HG03066 (cell line): Measurements from ENCODE around the gene ANKRD28.
A peak's percentile ranks its signal among the peaks of the same experiment; 100 is the strongest.

ENCODE experiments used
- ATAC-seq: cut with Tn5 transposase; IDR thresholded peaks from one replicate; pipeline ENCODE4 v1.9.1; 2021; ENCODE audit warnings: low read depth; ENCODE audit not compliant: unreplicated experiment

The ANKRD28 gene

DNA sequence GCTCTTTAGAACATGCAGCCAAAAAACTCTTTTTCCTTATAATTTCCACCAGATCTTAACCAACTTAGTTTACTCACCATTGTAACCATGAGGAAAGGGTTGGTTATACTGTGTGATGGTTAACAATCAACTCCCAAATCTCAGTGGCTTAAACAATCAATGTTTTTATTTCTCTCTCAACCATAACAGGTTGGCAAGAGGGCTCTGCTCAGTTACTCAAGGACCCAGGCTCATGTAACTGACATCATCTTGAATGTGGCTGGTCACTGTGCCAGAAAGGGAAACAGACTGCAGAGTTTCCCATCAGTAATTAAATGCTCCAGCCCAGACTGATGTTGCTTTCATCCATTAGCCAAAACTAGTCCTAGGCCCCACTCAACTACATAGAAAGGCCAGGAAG is 69.0 kb downstream of the ANKRD28 start:
- ATAC-seq = no peak

DNA sequence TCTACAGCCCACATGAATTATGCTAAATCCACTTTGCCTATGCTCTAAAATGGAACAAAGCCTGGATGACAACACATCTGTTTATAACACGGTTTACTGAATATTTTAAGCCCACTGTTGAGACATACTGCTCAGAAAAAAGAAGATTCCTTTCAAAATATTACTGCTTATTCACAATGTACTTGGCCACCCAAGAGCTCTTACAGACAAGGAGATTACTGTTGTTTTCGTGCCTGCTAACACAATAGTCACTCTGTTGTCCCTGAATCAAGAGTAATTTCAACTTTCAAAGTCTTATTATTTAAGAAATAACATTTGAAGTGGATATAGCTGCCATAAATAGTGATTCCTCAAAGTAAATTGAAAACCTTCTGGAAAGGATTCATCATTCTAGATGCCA is 70.9 kb downstream of the ANKRD28 start:
- ATAC-seq = no peak

- ATAC-seq = peak; percentile 88
Measured at GRCh38 chr3:15726043-15726442, 71.7 kb downstream of the ANKRD28 start.

DNA sequence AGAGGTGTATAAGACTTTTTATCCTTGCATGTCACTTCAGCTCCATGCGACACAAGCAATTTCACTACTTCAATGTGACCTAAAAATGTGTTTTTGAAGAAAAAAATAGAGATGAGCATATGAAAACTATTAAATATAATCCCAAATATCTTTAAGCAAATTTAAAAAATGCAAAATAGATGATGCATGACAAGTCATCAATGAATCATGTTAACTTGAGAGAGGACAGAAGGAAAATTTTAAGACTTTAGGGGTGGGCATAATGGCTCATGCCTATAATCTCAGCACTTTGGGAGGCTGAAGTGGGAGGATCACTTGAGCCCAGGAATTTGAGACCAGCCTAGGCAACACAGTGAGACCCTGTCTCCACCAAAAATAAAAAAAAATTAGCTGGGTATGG is 73.3 kb downstream of the ANKRD28 start:
- no peak for ATAC-seq

- no peak for ATAC-seq
Measured at GRCh38 chr3:15723624-15723884, 74.2 kb downstream of the ANKRD28 start.

DNA sequence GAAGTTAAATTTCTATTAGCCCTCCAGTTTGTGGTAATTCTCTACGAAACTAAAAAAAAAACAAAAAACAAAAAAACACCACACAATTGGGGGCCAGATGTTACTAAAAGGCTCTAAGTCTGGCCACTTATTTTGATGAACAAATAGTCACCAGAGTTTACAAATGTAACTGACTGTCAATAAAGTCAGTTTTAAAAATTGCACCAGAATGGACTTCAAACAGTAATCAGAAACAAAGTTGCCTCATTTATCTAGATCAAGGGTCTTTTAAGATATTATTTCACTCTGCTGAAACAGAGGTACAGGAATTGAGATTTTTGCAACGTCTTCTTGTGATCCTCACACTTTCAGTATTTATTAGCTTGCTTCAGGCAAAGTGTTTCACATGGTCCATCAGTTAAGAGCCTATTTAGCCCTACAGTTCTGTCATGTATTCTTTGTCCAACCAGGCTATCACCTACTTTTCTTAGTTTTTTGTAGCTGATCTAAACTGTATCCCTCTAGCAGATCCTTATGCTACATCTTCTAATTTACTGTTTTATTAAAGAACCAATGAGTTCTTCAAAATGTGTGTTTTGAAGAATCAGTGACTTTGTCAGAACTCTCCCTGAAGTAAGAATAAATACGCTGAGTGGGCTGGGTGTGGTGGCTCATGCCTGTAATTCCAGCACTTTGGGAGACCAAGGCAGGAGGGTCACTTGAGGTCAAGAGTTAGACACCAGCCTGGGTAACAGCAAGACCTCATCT is 74.7 kb downstream of the ANKRD28 start:
- ATAC-seq = no peak

DNA sequence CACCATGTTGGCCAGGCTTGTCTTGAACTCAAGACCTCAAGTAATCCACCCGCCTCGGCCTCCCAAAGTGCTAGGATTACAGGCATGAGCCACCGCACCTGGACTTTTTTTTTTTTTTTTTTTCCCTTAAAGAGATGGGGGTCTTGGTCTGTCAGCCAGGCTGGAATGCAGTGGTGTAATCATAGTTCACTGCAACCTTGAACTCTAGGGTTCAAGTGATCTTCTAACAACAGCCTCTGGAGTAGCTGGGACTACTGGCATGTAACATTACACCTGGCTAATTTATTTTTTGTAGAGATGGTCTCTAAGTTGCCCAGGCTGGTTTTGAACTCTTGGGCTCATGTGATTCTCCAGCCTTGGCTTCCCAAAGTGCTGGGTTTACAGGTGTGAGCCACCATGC is 81.6 kb downstream of the ANKRD28 start:
- ATAC-seq = no peak

DNA sequence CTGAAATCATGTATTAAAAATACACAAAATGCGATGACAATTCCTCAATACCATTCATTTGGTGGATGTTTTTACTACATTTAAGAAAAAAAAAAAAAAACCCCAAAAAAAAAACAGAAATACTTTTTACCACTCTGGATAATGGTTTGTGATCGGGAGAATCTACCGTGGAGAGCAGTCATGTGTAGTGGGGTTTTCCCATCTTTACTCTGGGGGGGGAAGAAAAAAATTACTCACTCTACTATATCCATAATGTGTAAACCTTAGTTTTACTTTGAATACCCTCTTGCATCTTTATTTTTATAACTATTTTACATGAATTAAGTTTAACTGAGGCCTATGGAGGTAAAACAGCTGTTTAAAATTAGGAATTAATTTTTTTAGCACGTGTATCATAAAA is 83.3 kb downstream of the ANKRD28 start:
- no peak for ATAC-seq

DNA sequence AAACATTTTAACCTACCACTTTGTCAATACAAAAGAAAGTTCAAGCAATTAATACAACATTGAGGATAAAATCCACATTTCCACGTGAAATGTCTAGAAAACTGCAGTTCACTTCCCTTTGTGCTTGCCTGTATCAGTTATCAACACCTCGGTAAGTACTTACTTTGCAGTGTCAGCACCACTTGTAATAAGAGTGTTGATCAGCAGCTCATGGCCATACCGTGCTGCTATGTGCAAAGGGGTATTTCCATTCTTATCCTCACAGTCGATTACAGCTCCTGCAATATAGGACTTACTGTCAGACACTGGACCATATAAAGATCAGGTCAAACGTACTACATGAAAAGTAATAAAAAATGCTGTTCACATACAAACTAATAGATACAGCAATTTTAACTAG is 84.4 kb downstream of the ANKRD28 start:
- ATAC-seq = no peak

DNA sequence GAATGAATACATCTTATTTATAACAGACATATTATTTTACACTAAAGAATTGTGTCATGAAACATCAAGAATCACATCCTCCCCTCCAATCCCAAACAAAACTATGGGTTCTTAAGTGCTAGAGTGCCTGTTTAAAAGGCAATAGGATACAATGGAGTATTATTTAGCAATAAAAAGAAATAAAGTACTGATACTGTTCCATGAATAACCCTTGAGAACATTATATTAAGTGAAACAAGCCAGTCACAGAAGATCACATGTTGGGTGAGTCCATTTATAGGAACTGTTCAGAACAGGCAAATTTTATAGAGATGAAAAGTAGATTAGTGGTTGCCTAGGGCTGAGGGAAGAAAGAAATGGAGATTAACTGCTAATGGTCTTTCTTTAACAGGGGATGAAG is 86.5 kb downstream of the ANKRD28 start:
- no peak for ATAC-seq

- ATAC-seq = no peak
Measured at GRCh38 chr3:15708882-15709677, 88.7 kb downstream of the ANKRD28 start.

DNA sequence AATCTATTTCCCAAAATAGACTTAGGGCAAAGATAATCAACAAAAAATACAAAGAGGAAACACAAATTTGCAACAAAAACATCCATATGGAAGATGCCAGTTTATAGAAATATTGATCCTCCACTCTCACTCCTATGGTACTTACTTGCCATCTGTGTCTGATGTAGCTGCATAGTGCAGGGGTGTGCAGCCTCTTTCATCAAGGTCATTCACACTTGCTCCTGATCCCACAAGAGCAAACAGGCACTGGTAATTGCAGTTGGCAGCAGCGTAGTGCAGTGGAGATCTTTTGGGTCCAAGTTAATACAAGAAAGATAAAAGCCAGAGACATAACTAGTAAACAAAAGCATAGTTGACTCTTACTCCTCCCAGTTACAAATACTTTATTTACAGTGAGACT is 90.0 kb downstream of the ANKRD28 start:
- no peak for ATAC-seq

GRCh38 chr3:15703346-15703745 is 94.4 kb downstream of the ANKRD28 start:
- no peak for ATAC-seq

DNA sequence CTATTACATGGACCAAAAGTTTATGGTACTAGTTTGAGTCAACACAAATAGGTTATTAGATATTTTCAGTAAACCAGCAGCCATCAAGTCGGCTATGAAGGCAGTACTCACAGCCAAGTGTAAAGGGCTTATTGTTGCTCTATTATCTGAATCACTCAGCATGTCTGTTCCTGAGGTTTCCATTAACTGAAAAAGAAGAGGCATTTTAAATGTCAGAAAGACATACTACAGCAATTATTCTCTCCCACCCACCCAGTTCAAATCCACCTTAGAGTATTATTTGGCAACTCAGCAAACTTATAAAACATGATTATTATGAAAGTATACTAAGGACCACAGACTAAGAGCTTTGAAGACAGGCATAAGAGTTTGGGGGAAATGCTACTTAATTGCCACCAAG is 103.2 kb downstream of the ANKRD28 start:
- no peak for ATAC-seq

- no peak for ATAC-seq
Measured at GRCh38 chr3:15693355-15693754, 104.4 kb downstream of the ANKRD28 start.

GRCh38 chr3:15690748-15691147 is 107.0 kb downstream of the ANKRD28 start:
- ATAC-seq = no peak

GRCh38 chr3:15690230-15690629 is 107.5 kb downstream of the ANKRD28 start:
- no peak for ATAC-seq

GRCh38 chr3:15685927-15686326 is 111.9 kb downstream of the ANKRD28 start:
- no peak for ATAC-seq

DNA sequence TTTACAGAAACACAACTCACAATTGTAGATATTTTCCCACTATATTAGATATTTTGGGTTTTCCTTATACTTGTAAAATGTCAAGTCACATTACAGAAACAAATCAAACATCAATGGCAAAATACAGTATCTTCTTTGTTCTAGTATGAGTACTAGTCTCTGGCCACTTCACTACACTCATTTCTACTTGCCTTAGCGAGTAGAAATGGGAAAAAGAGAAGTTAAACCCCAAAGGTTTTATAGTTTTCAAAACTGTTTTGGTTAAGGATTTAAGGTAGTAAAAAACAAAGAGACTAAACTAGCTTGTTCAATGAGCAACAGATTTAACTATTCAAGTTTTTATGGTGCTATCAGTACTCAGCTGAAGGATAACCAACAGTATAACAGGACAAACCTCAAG is 114.5 kb downstream of the ANKRD28 start:
- no peak for ATAC-seq

- ATAC-seq = no peak
Measured at GRCh38 chr3:15682561-15683185, 115.1 kb downstream of the ANKRD28 start.

DNA sequence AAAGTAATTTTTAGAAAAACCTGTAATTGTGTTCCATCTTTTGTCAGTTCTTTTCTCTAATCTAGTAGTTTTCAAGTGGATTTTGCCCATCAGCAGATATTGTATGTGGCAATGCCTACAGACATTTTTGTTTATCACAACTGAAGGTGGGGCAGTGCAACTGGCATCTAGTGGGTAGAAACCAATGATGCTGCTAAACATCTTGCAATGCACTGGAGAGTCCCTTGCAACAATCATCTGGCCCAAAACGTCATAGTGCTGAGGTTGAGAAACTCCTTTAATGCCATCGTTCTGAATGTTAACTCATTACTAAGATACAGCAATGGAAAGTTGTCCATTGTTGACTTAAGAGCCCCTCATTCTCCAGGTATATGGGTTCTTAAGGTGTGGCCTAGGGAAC is 116.1 kb downstream of the ANKRD28 start:
- ATAC-seq = no peak

GRCh38 chr3:15679306-15679705 is 118.5 kb downstream of the ANKRD28 start:
- ATAC-seq = no peak
